Endothelial cell of umbilical vein (primary cell): ENCODE results near the gene STRIP2. TPM values are rescaled to one million over a fixed set of nuclear protein-coding genes. Genes with fewer than 3 reads are reported as not detected.

Source experiments
- BruUV-seq: library from RNA; stranded (reverse); fragments of 400-500 nt; replicated peaks from 2 replicates; lab custom pipeline; 2021; lab: Mats Ljungman, UMichigan
- CTCF ChIA-PET: fragments of 300-600, 350-600 bp; sonication (Branson Sonifier 250); formaldehyde crosslinking; loops from one replicate; lab custom pipeline; 2021; ENCODE audit warnings: antibody characterized with exemption, inconsistent platforms; lab: Charles Lee
- POLR2A ChIA-PET: fragments of 300-600, 350-600 bp; sonication (Branson Sonifier 250); formaldehyde crosslinking; loops from one replicate; lab custom pipeline; 2021; ENCODE audit warnings: antibody characterized with exemption, inconsistent platforms; lab: Charles Lee
- DNase-seq: peaks from one replicate; pipeline ENCODE4 v3.0.0-alpha.2; 2011; ENCODE audit warnings: low read depth, low spot score
- FAIRE-seq: peaks from 2 replicates; lab custom pipeline; 2011; peaks lifted over from hg19 to GRCh38; lab: Jason Lieb, UNC
- H2AFZ ChIP-seq: 2 replicates; pipeline ENCODE4 v1.6.0; 2012; ENCODE audit warnings: low read depth, low read length, control low read depth, inconsistent platforms
- H3K27ac ChIP-seq: 2 replicates; pipeline ENCODE4 v1.5.1; 2011; ENCODE audit warnings: low read depth, mild to moderate bottlenecking, control low read depth, low read length, moderate library complexity; ENCODE audit not compliant: insufficient read depth
- H3K27me3 ChIP-seq, 2 experiments: 2 replicates each; pipeline versions ENCODE4 v1.6.0 to v1.6.1; 2011; ENCODE audit warnings: low read length in 2 of 2, mixed read lengths in 1 of 2; ENCODE audit not compliant: control insufficient read depth in 2 of 2, insufficient read depth in 2 of 2
- H3K36me3 ChIP-seq, 2 experiments: 2 replicates in 1 of 2; 3 replicates in 1 of 2; pipeline ENCODE4 v1.5.1; 2011; ENCODE audit warnings: low read length in 2 of 2, mild to moderate bottlenecking in 1 of 2, moderate library complexity in 1 of 2; ENCODE audit not compliant: control insufficient read depth in 2 of 2, insufficient read depth in 2 of 2; ENCODE audit errors: extremely low read depth in 1 of 2
- H3K4me1 ChIP-seq: 3 replicates; pipeline ENCODE4 v1.5.1; 2011; ENCODE audit warnings: mild to moderate bottlenecking, low read length; ENCODE audit not compliant: control insufficient read depth, insufficient read depth; ENCODE audit errors: extremely low read depth
- H3K4me2 ChIP-seq: 2 replicates; pipeline ENCODE4 v1.6.1; 2011; ENCODE audit warnings: low read length, control low read depth, mixed read lengths; ENCODE audit not compliant: insufficient read depth
- H3K4me3 ChIP-seq, 3 experiments: fragments of 200-600 bp in 1 of 3; sonication (generic), shearing (Covaris generic) in 1 of 3; replicated peaks in 1 of 3; 2 replicates each; pipeline ENCODE4 v1.5.1; 2011 to 2016; ENCODE audit warnings: control low read depth in 3 of 3, low read length in 3 of 3, mild to moderate bottlenecking in 2 of 3, inconsistent platforms in 1 of 3, low read depth in 1 of 3, moderate library complexity in 1 of 3; ENCODE audit not compliant: insufficient read depth in 1 of 3
- H3K79me2 ChIP-seq: 2 replicates; pipeline ENCODE4 v1.6.0; 2012; ENCODE audit warnings: low read length, inconsistent platforms; ENCODE audit not compliant: control insufficient read depth, insufficient read depth
- H3K9ac ChIP-seq: replicated peaks from 2 replicates; pipeline ENCODE3; 2011; ENCODE audit warnings: low read length, control low read depth; ENCODE audit not compliant: insufficient read depth; ENCODE audit errors: extremely low read depth
- H3K9me1 ChIP-seq: replicated peaks from 3 replicates; pipeline ENCODE4 v1.6.0; 2011; ENCODE audit warnings: mild to moderate bottlenecking, low read length; ENCODE audit not compliant: control insufficient read depth, insufficient read depth; ENCODE audit errors: extremely low read depth
- H3K9me3 ChIP-seq: replicated peaks from 2 replicates; pipeline ENCODE4 v1.5.1; 2012; ENCODE audit warnings: low read length, inconsistent platforms; ENCODE audit not compliant: control insufficient read depth, insufficient read depth
- H4K20me1 ChIP-seq: replicated peaks from 2 replicates; pipeline ENCODE3; 2011; ENCODE audit warnings: mild to moderate bottlenecking, low read length; ENCODE audit not compliant: control insufficient read depth, insufficient read depth; ENCODE audit errors: extremely low read depth
- CTCF ChIP-seq, 2 donors: IDR thresholded peaks; 1 replicate in 1 of 2; 2 replicates in 1 of 2; pipeline ENCODE4 v1.5.1; 2011; ENCODE audit warnings: low read length in 2 of 2, mild to moderate bottlenecking in 2 of 2, moderate library complexity in 2 of 2, control low read depth in 1 of 2, inconsistent platforms in 1 of 2, low read depth in 1 of 2; ENCODE audit not compliant: insufficient read depth in 1 of 2; ENCODE audit errors: extremely low read depth in 1 of 2
- EZH2 ChIP-seq: IDR thresholded peaks from 2 replicates; pipeline ENCODE4 v1.6.1; 2012; ENCODE audit warnings: borderline replicate concordance, low read depth, mild to moderate bottlenecking, moderate library complexity, low read length, inconsistent platforms; ENCODE audit not compliant: severe bottlenecking
- FOS ChIP-seq: IDR thresholded peaks from 2 replicates; pipeline ENCODE4 v1.6.1; 2011; ENCODE audit warnings: mild to moderate bottlenecking, low read length, moderate library complexity, borderline replicate concordance; ENCODE audit not compliant: insufficient read depth
- GATA2 ChIP-seq: IDR thresholded peaks from 2 replicates; pipeline ENCODE4 v1.7.0; 2011; ENCODE audit warnings: low read depth, mild to moderate bottlenecking, moderate library complexity, mixed read lengths, low read length; ENCODE audit not compliant: insufficient read length, insufficient read depth
- JUN ChIP-seq: IDR thresholded peaks from 2 replicates; pipeline ENCODE4 v1.6.1; 2011; ENCODE audit warnings: borderline replicate concordance, low read depth; ENCODE audit not compliant: insufficient read length, insufficient read depth
- MYC ChIP-seq: IDR thresholded peaks from one replicate; pipeline ENCODE4 v1.6.1; 2011; ENCODE audit warnings: mild to moderate bottlenecking, low read depth, low read length
- POLR2A ChIP-seq: IDR thresholded peaks from 2 replicates; pipeline ENCODE4 v1.6.1; 2012; ENCODE audit warnings: low read depth, mild to moderate bottlenecking, control low read depth, low read length
- POLR2AphosphoS5 ChIP-seq: IDR thresholded peaks from 2 replicates; pipeline ENCODE4 v1.6.1; 2012; ENCODE audit warnings: low read depth, mild to moderate bottlenecking, control low read depth, low read length, moderate library complexity; ENCODE audit not compliant: insufficient read depth
- dilution Hi-C: fragments of 300-500 bp; cut with MboI; formaldehyde crosslinking; loops from one replicate; pipeline ENCODE4 v1.15.0; 2019; ENCODE audit warnings: low sequenced_read_pairs; ENCODE audit not compliant: extremely low pct_ligation_motif_present
- intact Hi-C: fragments of 100-400 bp; cut with micrococcal nuclease; formaldehyde crosslinking; loops from one replicate; pipeline ENCODE4 v1.10.0; 2022
- polyA plus RNA-seq, 4 experiments: library from polyadenylated mRNA; depleted of rRNA in 3 of 4; stranded (reverse) in 3 of 4; unstranded in 1 of 4; fragments of >200 nt; gene quantifications; 2 replicates each; pipeline versions ENCODE4 v1.2.1 to v1.2.3, GENCODE V29; 2011 to 2012; ENCODE audit warnings: missing spikeins in 1 of 4
- total RNA-seq: library from RNA; stranded (reverse); gene quantifications from 2 replicates; pipeline ENCODE4 v1.2.3, GENCODE V29; 2021
- TF ChIP-seq, protein P1 (sequence below): IDR thresholded peaks from 2 replicates; pipeline ENCODE4 v1.6.1; 2011; ENCODE audit not compliant: insufficient read depth, insufficient read length

STRIP2 gene
- total and polyA plus RNA-seq, 2 donors (not counting 3 experiments of a cell fraction or from before 2014, with no cell fraction given), result 3.4 to 10.0 TPM

DNA sequence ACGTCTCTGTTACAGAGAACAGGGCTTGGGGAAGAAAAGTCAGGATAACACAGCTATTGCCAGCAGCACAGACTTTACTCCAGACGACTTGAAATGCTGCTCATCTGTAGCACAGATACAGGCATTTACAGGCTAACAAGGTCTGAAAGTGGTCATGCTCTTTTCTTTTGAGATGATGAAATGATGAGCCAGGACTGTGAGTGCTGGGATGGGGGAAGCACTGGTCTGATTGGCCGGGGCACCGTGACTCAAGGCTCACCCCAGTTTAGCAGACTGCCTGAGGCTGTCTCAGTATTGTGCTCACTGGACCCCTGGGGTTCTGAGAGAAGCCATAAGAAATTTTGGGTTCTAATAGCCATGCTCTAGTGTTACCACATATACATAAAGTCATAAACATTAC lies 80.5 kb downstream of the STRIP2 start:
- DNase-seq (no peak), FAIRE-seq (no peak)
- BruUV-seq, result no TSS peak
- intact Hi-C loops (no loop called here), dilution Hi-C loops (no loop called here)
- Histone ChIP-seq H3K4me1 (no peaks in the 10 kb centered on the region), H3K9me3 (no peaks in the 10 kb centered on the region), H3K36me3 (no peaks in the 10 kb centered on the region), H2AFZ (no peak overlapping the region), H3K27me3 (no peaks in the 10 kb centered on the region), H3K9ac (no peak overlapping the region), H3K4me3 (no peak overlapping the region), H3K27ac (no peak overlapping the region), H3K79me2 (no peaks in the 10 kb centered on the region), H3K4me2 (no peak overlapping the region), H3K9me1 (no peaks in the 10 kb centered on the region), H4K20me1 (no peaks in the 10 kb centered on the region)
- POLR2A ChIA-PET, result no interaction called here
- CTCF ChIA-PET, result no interaction called here
- no peak for TF ChIP-seq CTCF (IDR thresholded peaks at IDR 0.05; ENCODE audit: extremely low read depth in 1 of 2, insufficient read depth in 1 of 2, low read depth in 1 of 2, low read length in 2 of 2)
- no peak for TF ChIP-seq POLR2A
- TF ChIP-seq EZH2, result no peak
- TF ChIP-seq POLR2AphosphoS5, result no peak
- TF ChIP-seq GATA2, result no peak
- no peak for TF ChIP-seq FOS
- no peak for TF ChIP-seq MYC
- TF ChIP-seq, protein P1, sequence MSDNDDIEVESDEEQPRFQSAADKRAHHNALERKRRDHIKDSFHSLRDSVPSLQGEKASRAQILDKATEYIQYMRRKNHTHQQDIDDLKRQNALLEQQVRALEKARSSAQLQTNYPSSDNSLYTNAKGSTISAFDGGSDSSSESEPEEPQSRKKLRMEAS, result no peak
- no peak for TF ChIP-seq JUN
